Fibroblast of the conjunctiva (primary cell): ENCODE data around the gene EFCAB13.
"Not testable (repeated sequence)": the region's sequence is repeated elsewhere in the genome, so short reads cannot be mapped to it uniquely, and the experiment has no call there.

Experiments used
- DNase-seq: peaks from one replicate; pipeline ENCODE4 v3.0.0-alpha.2; 2010; ENCODE audit warnings: low read depth

EFCAB13 gene

GRCh38 chr17:47332287-47332686 is 8.5 kb downstream of the EFCAB13 start:
- DNase-seq: no peak

GRCh38 chr17:47335101-47335936 is 11.6 kb downstream of the EFCAB13 start:
- no peak for DNase-seq

GRCh38 chr17:47338026-47338425 is 14.3 kb downstream of the EFCAB13 start:
- no peak for DNase-seq

GRCh38 chr17:47352848-47353247 is 29.1 kb downstream of the EFCAB13 start:
- no peak for DNase-seq

GRCh38 chr17:47358652-47359051 is 34.9 kb downstream of the EFCAB13 start:
- no peak for DNase-seq

GRCh38 chr17:47363171-47363570 is 39.4 kb downstream of the EFCAB13 start:
- no peak for DNase-seq

GRCh38 chr17:47367257-47367656 is 43.5 kb downstream of the EFCAB13 start:
- DNase-seq: no peak

- no peak for DNase-seq
Observed at GRCh38 chr17:47368262-47368661, 44.5 kb downstream of the EFCAB13 start.

GRCh38 chr17:47370899-47371298 is 47.1 kb downstream of the EFCAB13 start:
- DNase-seq: not testable (repeated sequence)

- no peak for DNase-seq
Observed at GRCh38 chr17:47373002-47373401, 49.2 kb downstream of the EFCAB13 start.

GRCh38 chr17:47376247-47376646 is 52.5 kb downstream of the EFCAB13 start:
- DNase-seq: no peak

GRCh38 chr17:47388825-47389224 is 65.1 kb downstream of the EFCAB13 start:
- no peak for DNase-seq

- DNase-seq: not testable (repeated sequence)
Observed at GRCh38 chr17:47397532-47398128, 73.9 kb downstream of the EFCAB13 start.

GRCh38 chr17:47400333-47400732 is 76.6 kb downstream of the EFCAB13 start:
- DNase-seq: no peak

GRCh38 chr17:47401100-47401499 is 77.3 kb downstream of the EFCAB13 start:
- DNase-seq: no peak

- DNase-seq: no peak
Observed at GRCh38 chr17:47404006-47404405, 80.3 kb downstream of the EFCAB13 start.

- no peak for DNase-seq
Observed at GRCh38 chr17:47404875-47405274, 81.1 kb downstream of the EFCAB13 start.

GRCh38 chr17:47413872-47414271 is 90.1 kb downstream of the EFCAB13 start:
- DNase-seq: no peak

- no peak for DNase-seq
Observed at GRCh38 chr17:47414612-47415011, 90.9 kb downstream of the EFCAB13 start.

GRCh38 chr17:47423406-47424295 is 99.9 kb downstream of the EFCAB13 start:
- DNase-seq: no peak

- not testable (repeated sequence) for DNase-seq
Observed at GRCh38 chr17:47425233-47425632, 101.5 kb downstream of the EFCAB13 start.

GRCh38 chr17:47425887-47426635 is 102.3 kb downstream of the EFCAB13 start:
- DNase-seq: not testable (repeated sequence)
